Right forelimb (tissue), 1 donor: ENCODE measurements around the gene MED22.
A peak's percentile ranks its signal among the peaks of the same experiment; 100 is the strongest.
"Not testable (repeated sequence)": the region's sequence is repeated elsewhere in the genome, so short reads cannot be mapped to it uniquely, and the experiment has no call there.

Experiments used
- DNase-seq: peaks from one replicate; pipeline ENCODE4 v3.0.0-alpha.2; 2018

MED22 gene

DNA sequence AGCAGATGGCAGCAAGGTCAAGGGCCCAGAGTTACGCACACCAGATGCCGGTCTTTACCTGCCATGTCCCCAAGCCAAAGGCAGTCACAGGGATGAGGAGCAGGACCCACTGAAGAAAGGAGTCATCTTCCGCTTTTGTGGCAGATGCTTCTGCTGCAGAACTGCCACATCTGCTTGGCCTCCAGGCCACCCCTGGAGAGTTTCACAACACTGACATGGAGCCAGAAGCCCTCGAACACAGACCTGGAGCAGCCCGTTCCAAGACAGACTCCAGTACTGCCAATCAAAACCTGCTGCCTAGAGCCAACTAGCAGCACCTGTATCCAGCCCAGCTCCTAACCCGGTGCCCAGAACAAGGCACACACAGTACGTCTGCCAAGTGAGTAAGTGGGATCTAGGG is 6.8 kb upstream of the MED22 start:
- no peak for DNase-seq

DNA sequence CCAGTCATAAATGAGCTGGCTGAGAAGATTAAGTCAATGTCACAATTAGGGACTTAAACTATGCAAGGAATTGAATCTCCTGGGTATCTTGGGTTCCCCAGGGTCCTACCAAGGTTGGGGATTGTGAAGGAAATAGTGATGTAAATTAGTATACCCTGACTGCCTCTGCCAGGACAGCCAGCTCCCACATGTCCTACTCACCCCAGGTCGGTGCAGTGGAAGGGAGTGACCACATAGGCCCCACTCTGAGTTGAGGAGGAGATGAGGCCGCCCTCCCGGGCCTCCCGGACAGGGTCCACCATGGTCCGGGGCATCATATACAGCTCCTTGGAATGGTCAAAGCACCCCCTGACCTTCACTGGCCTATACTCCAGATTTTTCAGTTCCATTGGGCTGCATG is 5.6 kb upstream of the MED22 start:
- no peak for DNase-seq

DNA sequence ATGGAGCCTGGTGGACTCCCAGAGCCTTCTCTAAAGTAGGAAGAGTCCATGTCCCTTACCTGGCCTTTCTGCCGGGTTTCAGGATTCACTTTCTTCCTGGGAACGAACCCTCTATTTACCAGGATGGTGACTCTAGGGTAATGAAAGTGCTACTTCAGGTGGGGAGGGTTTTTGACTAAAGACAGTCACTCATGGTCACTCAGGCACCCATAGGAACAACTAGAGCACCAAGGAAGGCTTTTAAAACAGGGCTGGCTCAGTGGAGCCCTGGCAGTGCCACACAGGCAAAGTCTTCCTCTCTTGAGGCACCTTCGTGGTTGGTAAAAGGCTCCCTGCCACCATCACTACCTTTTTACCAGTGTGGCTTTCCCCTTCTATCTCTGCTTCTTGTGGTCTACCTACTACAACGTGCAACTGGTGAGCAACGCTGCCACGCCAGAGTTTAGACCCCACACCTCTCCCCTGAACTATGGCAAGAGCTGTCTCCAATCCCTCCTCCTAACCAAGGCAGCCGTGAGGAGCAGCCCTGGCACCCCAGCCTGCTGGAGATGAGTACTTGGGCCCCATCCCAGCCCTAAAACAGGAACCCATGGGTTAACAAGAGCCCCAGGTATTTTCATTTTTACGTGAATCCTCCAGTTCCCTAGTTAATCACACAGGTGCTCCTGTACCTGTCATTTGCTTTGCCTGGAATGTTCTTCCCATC is 4.9 kb upstream of the MED22 start:
- no peak for DNase-seq

DNA sequence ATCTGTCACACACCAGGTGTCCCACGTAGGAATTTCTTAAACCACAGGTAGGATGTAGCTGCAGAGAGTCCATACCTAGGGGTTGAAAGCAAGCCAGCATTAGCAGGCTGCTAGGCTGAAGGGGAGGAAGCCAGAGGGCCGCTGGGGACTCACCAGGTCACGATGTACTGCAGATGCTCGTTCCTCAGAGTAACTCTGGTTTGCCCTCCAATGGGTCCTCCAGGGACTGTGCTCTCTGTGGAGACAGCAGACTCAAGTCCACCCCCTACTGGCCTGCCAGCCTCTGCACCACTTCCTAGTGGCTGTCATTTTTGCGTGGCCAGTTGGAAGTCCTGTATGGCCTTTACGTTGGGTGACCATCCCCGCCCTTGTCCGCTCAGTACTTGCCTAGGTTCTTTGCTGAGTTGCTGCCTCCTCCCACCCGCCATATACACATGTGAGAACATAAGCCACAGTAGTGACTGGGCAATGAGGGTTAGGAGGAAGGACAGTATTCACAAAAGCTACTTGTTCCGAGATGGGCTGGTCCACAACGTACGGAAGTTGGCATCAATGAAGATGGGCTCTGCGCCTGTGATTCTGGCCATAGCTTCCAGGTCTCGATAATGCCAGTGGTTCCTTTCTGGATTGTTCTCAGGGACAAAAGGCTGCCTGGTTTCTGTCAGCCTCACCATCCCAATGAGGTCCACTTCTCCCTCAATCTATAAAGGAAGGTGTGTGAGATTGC is 4.1 kb upstream of the MED22 start:
- DNase-seq: no peak

DNA sequence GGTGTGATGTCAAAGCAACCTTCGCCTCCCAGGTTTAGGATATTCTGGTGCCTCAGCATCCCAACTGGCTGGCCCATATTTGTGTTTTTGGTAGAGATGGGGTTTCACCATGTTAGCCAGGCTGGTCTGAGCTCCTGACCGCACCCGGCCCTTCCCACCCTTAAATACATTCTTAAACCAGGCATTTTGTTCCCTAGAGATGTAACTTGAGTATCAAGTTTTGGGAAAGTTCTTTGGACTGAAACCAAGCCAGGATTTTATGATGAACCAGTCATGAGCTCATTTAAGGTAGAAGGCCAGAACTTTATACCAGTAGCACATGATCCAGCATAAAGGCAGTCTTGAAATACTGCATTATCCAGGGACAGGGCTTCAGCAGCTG is 3.6 kb upstream of the MED22 start:
- no peak for DNase-seq

DNA sequence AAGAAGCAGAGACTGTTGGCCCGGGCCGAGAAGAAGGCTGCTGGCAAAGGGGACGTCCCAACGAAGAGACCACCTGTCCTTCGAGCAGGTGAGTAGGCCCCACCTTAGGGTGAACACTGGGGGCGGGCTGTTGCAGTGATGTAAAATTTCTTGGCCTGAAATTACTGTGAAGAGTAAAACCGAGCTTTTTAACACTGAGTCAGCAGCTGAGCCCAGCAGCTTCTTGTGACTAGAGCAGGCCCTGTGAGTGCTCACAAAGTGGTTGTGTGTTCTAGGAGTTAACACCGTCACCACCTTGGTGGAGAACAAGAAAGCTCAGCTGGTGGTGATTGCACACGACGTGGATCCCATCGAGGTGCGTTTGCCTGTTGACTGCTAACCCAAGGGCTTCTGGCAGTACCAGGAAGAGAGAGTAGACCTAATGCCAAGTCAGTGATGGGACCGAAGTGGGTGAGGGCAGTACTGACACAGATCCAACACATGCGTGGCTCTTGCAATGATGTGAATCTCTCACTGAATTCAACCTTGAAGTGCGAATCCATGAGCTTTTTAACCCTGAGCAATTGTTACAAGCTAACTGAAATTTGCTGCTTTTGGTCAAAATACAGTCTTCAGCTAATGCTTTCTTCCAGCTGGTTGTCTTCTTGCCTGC is 2.2 kb upstream of the MED22 start:
- DNase-seq: no peak

DNA sequence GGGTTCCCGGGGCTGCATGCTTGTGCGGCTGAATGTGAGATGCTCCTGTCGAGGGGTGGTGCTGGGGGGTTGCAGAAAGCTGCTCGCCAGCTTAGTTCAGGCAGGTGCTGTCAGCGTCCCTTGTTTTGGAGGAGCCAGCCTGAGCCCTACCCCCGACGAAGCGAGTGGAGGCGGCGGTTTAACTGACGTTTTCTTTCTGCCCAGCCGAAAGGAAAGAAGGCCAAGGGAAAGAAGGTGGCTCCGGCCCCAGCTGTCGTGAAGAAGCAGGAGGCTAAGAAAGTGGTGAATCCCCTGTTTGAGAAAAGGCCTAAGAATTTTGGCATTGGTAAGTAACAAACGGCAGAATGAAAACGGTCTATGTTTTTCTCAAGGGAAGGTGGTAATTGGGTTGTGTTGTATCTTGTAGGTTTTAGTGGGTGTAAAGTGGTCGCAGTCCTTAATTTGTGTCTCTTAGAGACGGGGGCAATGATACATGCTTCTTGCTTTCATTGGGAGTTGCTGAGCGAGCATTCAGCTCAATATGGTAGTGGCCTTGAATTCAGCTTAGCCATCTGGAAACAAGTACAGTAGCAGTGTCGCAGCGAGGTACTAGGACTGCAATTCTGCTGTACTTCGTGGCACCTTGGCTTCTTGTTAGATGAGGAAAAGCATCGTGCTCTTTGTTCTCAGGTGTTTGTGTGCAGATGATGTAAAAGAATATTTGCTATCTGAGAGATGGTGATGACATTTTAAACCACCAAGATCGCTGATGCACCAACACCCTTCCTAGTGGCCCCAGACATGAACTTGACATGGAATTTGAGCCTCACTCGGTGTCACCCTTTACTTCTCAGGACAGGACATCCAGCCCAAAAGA is 1.0 kb upstream of the MED22 start:
- no peak for DNase-seq

DNA sequence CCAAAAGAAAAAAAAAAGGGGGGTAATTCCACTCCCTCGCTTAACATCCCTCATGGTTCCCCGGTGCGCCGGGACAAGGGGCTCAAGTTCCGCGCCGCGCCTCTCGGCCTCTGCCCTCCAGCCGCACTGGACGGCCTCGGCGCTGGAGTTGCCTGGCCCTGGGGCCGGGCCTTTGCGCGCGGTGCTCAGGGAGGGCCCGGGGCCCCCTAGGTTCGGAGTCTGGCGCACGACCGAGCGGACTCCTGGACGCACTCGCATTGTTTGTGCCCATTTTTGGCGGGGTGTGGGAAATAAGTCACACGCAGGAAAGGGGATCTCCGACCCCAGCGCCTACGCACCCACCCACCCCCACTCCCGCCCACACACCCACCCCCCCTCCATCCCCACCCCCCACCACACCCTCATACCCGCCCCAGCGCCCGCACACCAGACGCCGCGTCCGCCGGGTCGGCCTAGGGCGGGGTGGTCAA is 381 bp downstream of the MED22 start:
- no peak for DNase-seq

DNA sequence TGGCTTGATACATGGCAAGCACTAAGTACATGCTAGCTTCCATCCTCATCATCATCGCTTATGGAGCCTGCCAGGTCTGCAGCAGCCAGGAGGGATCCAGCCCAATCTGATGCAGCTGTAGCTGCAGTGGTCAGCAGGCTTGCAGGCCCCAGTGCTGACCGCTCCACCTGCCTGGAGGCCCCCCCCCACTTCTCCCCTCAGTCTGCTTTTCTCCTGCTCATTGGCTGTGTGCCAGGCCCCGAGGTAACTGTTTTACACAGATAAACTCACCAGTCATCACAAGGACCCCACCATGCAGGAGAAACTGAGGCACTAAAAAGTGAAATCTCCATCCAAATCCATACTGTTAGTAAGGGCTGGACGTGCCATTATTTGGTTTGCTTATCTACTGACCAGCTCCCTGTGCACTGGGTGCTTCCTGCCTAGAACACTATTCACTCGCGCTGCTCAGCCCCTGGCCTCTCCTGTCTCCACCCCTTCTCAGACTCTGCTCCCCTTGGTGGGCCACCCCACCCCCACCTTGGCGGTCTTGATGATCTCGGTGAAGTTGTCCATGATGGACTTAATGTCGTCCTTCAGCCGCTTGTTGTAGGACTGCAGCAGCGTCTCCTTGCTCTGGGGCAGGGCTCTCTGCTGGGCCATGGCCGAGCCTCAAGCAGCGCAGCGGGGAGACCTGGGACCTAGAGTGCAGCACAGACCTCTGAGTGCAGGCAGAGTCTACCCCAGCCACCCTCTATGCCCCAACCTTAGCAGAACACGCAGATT is 1.7 kb downstream of the MED22 start:
- DNase-seq: no peak

DNA sequence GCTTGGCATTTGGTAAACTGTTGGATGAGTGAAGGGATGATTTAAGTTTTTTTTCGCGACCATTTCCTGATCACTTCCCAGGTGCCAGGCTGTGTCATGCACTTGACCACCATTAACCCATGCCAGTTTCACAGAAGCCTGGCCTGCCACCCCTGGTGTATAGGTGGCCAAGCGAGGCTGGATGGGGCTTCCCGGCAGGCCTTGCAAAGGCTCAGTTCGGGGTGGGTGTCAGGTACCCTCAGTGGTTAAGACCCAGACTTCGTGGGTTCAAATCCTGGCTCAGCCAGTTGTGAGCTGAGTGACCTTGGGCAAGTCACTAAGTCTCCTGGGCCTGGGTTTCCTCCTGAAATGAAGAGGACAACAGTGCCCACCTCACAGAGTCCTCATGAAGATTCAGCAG is 2.3 kb downstream of the MED22 start:
- no peak for DNase-seq

DNA sequence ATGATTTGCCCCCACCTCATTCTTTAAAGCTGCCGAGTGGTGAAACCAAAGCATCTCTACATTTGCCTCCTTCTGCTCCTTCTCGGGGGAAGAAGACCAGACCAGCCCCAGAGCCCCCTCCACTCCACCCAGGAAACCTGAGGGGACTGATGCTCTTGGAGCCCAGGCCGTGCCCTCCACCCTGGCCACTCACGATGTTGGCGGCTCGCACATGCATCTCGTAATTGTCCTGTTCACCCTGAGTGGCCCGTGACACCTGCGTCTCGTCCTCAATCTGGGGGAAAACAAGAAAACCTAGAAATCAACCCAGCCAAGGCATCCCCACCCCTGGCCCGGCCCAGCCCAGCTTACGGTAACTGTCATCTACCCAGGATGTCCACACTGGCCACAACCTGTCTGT is 3.0 kb downstream of the MED22 start:
- no peak for DNase-seq

DNA sequence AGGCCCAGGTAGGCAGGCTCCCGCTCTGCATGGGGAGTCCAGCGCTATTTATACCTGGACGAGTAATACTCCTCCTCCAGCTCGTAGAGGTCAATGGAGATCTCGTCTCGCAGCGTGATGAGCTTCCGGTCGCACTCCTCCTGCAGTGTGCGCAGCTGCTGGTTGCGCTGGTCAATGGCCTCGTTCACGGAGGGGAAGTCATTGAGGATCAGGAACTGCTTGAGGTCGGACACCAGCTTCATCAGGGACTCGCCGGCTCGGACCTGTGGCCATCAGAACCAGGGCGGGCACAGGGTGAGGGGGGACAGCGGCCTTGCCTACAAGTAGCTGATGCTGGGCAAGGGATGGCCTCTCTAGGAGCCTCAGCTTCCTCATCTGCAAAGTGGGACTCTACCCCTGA is 3.9 kb downstream of the MED22 start:
- DNase-seq: no peak

DNA sequence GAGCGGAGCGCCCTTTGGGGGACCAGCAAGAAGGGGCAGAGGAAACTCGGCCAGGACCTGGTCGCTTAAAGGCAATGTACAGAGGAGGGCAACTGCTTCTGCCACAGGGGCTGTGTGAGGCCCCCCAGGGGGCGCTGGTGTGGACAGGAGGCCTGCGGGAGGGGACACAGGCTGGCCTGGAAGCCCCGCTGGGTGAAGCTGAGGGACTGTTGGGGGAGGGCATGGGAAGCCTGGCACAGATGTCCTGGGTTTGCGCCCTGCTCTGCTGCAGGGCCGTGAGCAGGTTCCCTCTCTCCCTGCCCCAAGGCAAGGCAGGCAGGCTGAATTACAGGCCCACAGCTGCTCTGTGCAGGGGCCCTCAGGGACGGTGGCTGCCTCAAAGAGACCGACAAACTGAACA is 5.4 kb downstream of the MED22 start:
- no peak for DNase-seq

DNA sequence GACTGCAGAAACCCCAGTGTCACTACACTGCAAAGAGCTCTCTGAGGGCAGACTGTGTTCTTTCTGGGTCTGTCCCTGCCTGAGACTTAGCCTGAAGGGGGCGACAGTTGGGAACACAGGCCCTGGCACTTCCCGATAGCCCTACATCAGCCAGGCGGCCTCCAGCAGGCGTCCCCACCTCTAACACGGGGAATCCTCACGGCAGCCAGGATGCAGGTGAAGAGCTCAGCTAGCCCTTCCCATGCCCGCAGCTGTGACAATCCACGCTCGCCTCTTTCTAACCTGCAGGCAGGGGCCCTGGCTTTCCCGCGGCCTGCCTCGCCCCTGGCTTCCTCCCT is 5.9 kb downstream of the MED22 start:
- DNase-seq: no peak

DNA sequence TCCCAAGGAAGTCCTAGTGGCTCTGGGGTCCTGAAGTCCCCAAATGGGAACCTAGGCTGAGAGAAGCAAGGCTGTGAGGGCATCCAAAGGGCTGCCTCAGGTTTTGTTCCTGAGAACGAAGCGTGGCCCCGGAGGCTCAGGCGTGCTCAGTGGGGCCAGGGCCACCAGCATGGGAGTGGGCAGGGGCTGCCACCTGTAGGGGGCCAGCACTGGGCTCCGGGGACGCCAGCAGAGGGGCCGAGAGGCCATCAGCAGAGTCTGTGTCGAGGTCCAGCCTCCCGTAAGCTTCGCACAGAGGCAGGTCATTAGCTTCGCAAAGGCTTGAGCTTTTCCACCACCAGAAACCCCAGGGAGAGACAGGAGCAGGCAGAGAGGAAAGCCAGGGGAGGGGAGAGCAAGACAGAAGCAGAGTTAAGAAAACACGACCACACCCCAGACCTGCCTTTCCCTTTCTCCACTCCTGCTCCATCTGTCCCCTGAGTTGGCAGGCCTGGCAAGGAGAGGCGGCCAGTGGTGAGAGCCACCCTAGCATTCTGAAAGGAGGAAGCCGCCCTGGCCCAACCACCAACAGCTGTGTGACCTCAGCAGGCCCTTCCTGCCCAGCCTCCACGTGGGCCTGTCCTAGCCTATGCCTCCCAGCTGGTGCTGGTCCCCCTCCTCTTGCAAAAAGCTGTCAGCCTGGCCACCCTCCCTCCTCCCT is 6.4 kb downstream of the MED22 start:
- DNase-seq: no peak

DNA sequence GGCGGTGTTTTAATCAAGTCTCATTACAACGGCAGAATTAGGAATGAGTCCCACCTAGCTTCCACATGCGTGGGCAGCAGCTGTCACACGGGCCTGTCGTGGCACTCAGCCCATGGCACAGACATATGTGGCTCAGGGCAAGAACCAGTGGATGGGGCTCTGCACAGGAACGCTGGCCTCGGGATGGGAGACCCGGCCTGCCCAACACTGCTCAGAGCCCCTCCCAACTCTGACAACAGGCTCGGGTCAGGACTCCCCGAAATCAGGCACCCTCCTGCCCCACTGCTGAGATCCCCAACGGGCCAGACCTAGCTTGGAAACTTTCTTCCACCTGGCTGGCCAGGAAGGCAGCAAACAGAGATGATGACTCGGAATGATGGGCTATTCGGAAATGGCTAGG is 7.0 kb downstream of the MED22 start:
- no peak for DNase-seq

DNA sequence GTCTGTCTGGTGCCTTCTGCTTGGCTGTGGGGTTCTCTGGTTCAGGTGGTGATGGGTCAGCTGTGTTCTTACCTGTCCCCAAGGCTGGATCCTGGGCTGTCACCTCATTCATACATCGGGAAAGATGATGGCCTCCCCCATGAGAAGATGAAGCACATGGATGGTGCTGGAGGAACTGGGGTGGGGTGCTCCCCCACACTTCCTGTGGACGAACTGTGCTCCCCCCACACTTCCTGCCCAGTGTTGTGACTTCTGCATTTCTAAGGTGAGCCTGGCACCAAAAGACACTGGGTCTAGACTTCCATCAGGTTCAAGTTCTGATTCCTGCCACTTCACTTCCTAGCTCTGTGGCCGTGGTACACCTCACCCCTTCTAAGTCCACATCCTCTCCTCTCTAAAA is 7.7 kb downstream of the MED22 start:
- no peak for DNase-seq

DNA sequence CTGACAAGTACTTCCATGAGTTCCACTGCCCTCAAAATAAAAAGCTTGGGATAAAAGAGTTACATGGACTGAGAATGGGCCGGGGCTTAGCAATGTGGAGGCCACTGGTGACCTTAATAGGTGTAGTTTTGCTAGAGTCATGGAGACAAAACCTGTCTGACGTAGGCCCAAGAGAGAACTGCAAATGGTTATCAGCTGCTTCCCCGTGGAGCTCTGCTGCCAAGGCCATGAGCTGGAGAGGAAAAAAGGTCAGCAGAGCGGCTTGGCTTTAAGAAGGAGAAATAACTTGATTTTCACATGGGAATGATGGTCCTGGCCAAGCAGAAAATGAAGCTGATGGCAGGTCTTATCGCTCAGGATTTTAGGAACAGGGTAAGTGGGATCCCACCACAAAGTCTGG is 8.3 kb downstream of the MED22 start:
- DNase-seq: no peak

DNA sequence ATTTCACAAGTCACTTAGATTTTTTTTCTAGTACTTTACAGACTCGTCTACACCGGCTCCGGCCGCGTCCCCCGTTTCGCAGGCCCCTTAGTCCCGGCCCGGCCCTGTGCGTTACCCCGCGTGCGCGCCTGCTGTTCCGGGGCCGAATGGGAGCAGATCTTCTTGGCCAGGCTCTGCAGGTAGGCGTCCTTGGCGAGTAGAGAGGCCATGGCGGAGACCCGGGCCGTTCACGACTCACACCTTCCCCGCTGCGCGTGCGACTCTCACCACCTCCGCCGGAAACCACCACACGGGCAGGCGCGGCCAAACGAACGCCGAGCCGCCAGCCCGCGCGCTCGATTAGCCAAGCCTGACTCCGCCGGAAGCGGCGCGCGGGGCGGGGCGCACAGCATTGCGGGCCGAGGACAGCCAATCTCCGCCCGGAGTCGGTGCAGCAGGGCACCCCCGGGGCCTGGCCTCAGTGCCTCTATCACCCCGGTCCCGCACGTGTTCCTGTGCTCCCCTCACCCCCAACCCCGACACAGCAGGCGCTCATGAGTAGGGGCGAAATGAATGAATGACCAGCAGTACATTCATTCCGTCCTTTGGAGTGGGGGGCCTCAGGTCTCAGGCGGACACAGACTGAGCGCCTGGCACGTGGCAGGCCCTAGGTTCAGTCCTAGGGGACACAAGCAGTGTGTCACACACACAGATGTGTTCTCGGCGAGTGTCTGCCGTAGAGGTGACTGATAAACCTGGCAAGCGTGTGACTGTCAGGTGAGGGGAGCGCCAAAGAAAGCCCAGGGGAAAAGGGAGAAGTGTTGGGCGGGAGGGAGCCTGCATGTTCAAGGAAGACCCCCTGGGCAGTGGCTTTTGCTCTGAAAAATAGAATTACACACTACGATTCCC is 11.8 kb downstream of the MED22 start, which contains the start of gene SURF6:
Gene SURF6, minus strand, starts transcription at position 265 of the 888 bp plus-strand sequence. Its CDS starts 56 bp downstream, at position 209.
- peak; percentile 93 for DNase-seq

DNA sequence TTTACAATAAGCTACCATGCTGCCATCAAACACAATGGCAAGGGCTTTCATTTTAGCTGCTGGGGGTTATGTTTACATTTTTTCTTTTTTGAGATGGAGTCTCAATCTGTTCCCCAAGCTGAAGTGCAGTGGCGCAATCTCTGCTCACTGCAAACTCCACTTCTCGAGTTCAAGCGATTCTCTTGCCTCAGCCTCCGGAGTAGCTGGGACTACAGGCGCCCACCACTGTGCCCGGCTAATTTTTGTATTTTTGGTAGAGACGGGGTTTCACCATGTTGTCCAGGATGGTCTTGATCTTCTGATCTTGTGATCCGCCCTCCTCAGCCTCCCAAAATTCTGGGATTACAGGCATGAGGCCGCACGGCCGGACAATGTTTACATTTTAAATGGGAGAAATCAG is 13.0 kb downstream of the MED22 start:
- DNase-seq: not testable (repeated sequence)

DNA sequence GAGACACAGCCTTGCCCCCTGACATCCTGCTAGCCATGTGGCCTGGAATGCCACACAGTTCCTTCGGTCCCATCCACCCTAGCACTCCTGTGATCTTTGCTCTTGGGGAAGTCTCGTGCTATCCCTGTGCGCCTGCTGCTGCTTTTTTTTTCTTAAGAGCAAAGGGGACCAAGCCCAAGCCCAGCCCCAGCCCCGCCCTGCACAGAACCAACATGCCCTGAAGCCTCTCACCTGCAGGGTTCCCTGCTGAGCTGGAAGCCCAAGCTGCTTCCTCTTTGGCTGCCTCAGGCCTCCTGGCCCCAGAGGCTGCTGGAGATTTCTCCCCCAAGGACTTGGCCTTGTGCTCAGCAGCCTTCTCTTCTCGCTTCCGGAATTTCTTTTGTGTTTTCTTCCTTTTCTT is 13.8 kb downstream of the MED22 start:
- DNase-seq: no peak
